ENCODE results near the gene CCDC85C. TPM values are rescaled to one million over a fixed set of nuclear protein-coding genes. Genes with fewer than 3 reads are reported as not detected.

CCDC85C gene
- total and polyA plus RNA-seq, 2 of the 8 experiments (the other 6 are each of a cell fraction or from before 2014, with no cell fraction given): 16.8 to 35.8 TPM

DNA sequence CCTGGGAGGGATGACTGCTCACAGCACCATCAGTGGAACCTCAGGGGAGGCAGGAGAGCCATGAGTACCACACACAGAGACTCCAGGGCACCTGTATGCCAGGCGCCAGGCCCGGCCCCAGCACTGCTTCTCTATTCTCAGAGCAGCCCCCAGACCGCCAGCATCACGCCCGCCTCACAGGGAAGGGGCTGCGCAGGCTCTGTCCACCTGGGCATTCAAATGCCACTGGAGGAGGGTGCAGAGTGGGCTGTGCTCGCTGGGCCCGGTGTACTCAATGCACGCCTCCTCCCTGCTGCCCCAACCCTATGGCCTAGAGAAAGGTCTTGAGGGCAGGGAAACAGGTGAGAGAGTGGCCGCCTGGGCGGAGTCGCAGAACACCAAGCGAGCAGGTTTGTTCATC, 43.6 kb downstream of the CCDC85C start (continued):
- TF ChIP-seq RXRA (IDR thresholded peaks at IDR 0.05; ENCODE audit: insufficient read depth, low read depth, low read length): no peak
- TF ChIP-seq, protein P1, sequence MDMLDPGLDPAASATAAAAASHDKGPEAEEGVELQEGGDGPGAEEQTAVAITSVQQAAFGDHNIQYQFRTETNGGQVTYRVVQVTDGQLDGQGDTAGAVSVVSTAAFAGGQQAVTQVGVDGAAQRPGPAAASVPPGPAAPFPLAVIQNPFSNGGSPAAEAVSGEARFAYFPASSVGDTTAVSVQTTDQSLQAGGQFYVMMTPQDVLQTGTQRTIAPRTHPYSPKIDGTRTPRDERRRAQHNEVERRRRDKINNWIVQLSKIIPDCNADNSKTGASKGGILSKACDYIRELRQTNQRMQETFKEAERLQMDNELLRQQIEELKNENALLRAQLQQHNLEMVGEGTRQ (IDR thresholded peaks at IDR 0.05; ENCODE audit: low read length): no peak
- TF ChIP-seq ZNF274 (IDR thresholded peaks at IDR 0.05; ENCODE audit: borderline replicate concordance, extremely low read depth, low read length): no peak

Data from H1 (cell line).